HG03439 (cell line): ENCODE data around the gene CARNS1.

Experiments
- ATAC-seq: cut with Tn5 transposase; IDR thresholded peaks from one replicate; pipeline ENCODE4 v1.9.1; 2021; ENCODE audit warnings: mild to moderate bottlenecking, moderate library complexity; ENCODE audit not compliant: unreplicated experiment

The CARNS1 gene

DNA sequence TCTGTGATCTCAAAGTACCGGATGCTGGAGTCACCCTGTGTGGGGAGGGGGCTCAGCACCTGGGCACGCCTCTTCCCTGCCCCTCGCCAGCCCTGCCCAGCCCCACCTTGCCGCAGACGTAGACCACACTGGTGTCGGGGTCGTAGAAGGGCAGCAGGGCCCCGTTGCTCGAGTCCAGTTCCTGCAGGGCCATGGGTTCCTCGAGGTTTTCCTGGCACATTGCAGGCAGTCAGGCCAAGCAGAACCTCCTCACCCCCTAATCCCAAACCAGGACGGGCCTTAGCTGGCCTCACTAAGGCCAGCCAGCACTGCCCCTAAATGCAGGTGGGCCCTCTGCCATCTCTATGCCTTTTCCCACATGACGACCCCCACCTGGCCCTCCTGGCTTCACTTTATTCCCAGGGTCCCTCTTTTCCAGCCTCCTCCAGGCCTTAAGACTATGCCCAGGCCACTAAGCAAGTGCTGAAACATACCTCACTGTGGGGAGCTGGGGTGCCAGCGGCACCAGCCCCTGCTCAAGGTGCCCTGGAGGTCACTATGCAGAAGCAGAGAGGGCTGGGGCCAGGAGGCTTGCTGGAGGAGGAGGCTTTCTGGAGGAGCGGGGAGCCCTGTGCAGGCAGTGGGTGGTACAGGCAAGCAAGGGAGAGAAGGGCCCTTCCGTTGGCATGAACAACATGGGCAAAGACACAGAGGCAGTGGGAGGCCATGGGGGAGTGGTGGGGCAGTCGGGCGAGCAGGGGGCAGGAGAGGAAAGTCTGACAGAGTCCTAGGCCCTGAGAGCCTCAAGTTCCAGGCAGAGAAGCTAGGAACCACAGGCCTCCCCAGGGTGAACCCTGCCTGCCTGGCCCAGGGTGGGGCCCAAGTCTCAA lies 25.0 kb downstream of the CARNS1 start:
- no peak for ATAC-seq

DNA sequence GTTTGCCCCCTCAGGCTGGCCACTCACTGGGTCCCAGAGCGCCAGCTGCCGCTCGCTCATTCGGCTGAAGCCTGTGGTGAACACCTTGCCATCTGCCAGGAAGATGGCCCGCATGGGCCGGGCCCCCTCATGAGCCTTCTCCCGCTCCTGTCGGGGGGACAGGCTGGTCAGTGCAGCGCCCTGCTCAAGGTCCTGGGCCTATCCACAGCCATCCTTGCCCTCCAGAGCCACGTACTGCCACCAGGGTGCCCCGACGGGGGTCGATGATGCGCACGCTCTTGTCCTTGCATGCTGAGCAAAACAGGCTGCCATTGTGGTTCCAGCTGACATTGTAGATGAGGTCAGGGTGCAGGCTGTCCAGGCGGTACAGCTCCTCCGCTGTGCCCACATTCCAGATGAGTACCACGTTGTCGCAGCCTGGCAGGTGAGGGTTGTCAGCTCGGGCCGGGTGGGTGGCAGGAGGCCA lies 25.7 kb downstream of the CARNS1 start:
- no peak for ATAC-seq

DNA sequence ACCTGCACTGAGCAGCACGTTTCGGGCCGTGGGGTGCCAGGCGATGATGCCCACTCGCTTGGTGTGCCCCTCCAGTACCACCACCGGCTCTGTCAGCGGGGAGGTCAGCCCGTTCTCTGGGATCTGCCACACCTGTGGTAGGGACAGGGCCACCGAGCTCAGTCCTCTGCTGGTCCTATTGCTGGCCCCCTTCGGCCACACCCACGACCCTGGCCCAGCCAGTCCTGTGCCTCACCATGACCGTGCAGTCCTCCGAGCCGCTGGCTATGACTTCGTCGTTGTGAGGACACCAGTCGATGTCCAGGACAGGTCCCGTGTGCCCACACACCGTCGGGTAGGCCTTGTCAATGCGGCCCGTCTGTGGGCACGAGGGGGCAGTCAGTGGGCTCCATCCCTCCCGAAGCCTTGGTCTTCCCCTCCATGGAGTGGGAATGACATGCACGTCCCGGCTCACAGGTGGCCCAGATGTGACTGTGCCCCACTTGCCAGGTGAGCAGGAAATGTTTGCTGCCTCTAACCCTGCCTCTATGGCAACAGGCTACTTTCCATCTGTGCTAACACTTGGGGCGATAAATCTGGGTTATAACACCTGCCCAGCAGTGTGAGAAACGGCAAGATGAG lies 26.4 kb downstream of the CARNS1 start:
- ATAC-seq: no peak

DNA sequence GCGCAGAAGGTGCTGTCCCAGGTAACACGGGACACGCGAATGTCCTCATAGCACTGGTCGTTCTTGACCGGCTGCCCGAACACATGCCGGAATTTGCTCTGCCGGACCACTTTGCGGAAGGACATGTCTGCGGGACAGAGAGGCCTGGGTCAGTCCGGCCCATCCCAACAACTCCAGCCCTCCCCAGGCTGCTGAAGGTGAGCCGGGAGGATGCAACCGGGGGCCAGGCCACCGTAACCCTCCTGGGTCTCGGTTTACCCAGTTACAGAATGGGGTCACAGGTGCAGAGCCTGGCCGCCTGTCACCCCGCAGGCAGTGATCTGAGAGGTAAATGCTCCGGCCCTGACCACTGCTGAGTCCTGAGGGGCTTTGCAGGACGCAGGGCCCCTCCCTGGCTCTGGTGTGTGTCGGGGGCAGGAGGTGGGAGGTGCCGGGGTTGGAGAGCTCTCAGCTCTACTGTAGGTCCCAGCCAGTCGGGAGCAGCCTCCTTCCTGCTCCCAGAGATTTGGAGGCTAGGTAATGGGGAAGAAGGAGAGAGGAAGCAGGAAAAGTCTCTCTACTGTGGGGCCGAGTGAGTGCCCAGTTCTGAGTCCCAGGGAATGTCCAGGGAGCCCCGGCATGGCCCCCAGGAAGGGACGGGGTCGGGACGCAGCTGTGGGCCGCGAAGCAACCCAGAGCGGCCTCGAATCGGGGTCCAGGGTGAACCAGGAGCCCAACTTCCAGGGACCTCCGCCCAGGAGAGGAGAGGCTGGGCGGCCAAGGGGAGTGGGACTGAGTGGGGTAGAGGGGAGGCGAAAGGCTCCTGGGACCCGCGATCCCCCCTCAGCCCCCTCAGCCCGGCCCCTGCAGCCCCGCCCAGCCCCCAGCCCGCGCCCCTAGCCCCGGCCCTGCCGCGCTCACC lies 27.3 kb downstream of the CARNS1 start:
- ATAC-seq: no peak

DNA sequence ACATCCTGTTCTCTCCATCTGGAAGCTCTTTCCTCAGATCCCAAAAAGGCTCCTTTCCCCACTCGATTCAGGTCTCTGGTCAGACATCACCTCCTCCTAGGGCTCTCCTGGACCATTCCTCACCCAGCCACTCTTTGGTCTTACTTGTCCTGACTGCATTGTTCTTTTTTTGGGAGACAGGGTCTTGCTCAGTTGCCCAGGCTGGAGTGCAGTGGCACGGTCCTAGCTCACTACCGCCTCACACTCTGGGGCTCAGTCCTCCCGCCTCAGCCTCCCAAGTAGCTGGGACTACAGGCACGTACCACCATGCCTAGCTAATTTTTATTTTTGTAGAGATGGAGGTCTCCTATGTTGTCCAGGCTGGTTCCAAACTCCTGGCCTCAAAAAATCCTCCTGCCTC lies 30.0 kb downstream of the CARNS1 start:
- ATAC-seq: no peak

DNA sequence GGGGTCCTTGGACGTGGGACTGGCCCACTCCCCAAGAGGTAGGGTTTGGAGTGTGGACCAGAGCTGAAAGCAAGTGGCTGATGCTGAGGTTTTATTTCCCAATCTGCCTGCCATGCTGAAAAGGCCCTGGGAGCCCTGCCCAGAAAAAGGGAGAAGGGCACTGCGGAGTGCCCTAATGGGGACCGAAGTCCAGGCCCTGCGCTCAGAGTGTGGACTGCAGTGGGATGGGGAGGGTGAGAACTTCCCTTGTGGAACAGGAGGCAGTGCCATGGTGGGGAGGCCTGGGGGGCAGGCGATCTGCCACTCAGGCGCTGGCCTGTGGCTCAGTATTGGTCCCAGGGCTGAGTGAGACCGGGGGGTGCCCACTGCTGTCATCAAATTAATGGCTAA lies 32.7 kb downstream of the CARNS1 start:
- no peak for ATAC-seq

DNA sequence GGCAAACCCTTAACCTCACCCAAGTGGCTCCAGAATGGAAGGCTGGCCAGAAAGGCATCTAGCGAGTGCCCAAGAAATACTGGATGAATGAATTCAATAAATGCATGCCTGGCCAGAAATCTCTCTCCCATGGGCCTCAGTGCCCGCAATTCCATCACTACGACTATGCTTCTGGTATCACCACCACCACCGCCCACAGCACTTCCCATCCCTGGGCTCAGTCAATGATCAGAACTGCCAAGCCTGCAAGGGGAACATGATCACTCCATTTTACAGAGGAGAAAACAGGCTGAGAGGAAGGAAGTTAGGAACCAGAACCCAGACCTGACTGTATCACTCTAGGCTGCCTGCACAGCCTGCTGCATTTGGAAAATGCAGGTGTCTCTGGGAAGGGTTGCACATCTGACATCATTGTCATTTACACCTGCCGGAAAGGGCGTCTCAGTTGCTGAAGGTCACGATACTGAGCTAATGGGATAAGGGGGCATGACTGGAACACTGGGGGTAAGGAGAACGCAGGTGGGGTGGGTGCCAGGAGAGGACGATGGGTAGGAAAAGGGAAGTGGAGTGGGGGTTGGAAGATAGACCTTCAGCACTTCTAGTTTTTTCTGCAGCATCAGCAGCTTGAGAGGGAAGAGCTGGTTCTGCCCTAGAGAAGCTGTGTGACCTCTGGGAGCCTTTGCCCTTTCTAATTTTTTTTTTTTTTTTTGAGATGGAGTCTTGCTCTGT lies 33.8 kb downstream of the CARNS1 start:
- ATAC-seq: no peak

DNA sequence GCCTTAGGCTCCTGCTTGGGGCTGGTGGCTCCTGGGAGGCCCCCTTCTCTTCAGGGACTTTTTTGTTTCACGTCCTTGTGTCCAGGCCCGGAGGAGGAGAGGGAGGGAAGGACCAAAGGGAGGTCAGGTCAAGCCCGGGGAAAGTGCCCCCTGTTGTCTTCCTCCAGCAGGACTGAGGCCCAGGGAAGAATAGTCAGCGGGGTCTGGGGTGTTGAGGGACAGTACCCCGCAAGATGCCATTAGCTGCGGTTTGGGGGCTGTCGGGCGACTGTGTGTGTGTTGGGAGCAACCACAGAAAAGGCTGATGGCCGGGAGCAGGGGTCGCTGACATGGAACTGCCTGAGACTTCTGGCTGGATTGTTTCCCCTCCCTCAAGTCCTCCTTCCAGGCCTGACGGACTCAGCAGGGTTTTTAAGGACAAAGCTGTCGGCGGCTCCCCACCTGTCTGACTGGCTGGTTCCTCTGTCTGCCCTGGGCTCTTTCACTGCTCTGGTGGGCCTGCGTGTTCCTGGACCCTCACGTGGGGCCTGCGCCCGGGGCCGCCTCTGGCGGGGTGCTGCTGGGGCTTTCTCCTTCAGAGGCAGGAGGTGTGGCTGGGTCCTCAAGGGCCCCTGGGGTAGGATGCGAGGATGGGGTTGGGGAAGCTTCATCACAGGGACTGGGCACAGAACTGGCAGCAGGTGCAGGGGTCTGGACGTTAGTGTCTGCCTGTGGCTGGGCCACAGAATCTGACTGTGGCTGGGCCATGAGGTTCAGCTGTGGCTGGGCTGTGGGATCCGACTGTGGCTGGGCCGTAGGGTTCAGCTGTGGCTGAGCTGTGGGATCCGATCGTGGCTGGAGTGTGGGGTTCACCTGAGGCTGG lies 35.5 kb downstream of the CARNS1 start:
- ATAC-seq: no peak

DNA sequence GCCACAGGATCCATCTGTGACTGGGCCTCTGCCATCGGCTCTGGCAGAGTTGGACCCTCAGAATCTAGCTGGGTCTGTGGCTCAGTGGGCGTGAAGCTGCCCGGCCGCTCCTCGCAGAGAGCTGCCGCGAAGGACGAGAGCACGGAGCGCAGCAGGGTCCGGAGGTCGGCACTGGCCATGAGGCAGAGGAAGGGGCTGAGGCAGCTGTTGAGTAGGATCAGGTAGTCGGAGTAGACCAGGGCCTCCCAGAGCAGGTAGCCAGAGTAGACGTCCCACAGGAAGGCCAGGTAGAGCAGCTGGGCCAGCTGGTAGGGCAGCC lies 36.1 kb downstream of the CARNS1 start:
- ATAC-seq: no peak

DNA sequence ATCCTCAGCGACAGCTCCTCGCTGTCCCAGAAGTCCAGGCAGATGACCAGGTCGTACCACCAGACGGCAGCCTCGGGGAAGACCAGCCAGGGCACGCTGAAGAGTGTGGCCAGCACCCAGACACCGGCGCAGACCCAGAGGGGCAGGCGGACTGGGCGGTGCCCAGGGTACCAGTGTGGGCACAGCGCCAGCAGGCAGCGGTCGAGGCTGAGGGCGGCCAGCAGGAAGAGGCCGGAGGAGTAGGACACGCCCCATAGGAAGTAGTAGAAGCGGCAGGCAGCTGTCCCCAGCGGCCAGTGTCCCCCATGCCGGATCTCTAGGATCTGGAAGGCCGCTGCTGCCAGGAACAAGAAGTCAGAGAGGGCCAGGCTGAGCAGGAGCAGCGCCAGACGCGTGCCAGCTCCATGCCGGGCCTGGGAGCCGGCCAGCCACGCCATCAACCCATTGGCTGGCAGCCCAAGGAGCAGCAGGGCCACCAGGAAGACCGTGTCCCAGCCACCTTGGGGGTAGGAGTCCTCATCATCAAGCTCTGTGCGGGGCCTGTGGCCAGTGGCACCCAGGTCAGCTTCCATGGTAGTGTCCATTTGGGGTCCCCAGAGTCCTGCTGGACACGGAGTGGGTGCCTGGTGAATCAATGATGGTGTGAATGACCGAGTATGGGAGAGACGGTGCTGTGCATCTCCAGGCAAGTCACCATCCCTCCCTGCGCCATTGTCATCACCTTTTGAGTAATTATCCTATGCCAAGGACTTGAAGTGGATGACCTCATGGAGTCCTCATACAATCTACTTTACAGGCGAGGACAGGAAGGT lies 36.9 kb downstream of the CARNS1 start, which contains the start of gene GPR152:
TSS of gene GPR152 (minus strand) at position 589 of the 812 bp plus-strand sequence. CDS start at position 584, 5 bp downstream.
- ATAC-seq: no peak

DNA sequence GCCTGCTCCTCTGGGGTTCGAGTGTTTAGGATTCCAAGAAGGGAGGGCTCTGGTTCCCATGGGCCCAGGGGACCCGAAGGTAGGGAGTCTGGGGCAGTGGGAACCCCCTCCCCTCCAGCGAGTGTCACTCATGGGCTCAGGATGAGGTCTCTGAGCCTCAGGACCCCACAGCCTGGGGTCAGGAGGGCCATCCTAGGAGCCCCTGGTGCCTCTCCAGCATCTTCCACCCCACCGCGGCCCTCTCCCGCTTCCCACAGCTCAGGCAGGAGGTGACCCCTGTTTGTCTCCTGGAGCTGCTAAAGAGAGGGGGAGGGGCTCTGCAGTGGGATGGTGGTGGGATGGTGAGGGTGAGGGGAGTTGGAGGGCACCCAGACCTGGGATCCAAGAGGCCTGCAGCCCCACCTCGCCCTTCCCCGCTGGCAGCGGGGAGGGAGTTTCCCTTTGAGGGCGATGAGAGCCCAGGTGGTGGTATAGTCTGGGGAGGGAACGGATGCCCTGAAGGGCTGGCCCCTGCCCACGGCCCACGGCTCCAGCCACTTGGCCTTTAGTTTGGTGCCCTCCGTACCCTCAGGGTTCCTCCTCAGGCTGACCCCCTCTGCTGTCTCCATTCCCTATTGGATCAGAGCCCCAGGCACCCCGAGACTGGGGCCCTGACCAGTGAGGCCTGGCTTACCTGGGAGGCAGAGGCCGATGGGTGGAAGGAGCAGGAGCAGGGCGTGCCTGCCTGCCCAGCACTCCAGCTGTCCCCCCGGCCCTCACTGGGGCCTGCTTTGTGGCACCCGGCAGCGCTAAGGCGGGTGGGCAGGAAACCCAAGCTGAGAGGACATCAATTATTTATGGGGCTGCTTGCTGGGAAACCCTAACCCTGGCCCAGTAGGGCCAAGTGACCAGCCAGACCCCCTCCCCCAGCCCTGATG lies 38.6 kb downstream of the CARNS1 start:
- ATAC-seq: no peak

DNA sequence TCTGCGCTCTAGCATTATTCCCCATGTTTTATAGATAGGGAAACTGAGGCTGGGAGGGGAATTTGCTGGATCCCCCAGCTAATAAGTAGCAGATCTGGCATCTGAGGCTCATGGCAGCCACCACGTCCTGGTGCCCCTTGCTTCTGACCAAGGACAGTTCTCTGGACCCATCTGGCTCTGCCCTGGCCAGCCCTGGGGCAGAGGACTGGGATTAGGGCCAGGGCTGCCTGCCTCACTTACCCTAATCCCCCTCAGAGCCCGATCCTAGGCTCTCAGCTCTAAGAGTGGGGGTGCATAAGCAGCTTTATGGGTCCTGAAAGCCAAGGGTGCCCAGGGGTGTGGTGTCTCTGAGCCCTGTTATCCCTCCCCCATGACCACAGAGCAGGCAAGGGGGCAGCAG lies 39.6 kb downstream of the CARNS1 start, which contains the start of gene CABP4:
TSS of gene CABP4 (plus strand) at position 301 of the 400 bp plus-strand sequence. CDS start at position 371, 70 bp downstream.
- ATAC-seq: no peak

DNA sequence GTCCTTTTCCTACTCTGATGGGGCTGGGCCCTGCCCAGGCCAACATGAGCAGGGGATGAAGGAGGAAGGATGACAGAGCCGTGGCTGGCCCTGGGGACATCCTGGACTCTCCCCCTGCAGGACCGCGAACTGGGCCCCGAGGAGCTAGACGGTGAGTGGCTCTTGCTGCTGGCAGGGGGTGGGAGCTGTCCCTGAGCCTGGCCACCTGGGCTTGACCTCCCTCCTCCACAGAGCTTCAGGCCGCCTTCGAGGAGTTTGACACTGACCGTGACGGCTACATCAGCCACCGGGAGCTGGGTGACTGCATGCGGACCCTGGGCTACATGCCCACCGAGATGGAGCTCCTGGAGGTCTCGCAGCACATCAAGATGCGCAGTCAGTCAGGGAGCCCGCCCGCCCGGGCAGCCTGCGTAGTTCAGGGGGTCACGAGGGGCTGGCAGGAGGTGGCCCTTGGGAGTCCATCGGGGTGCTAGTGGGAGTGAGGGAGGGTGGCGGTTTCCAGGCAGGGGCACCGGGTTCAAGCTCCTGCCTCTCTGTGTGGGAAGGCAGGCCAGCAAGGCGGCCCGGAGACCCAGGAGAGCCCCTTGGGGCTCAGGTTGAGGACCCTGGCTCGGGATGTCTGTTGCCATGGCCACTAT lies 40.7 kb downstream of the CARNS1 start:
- no peak for ATAC-seq

DNA sequence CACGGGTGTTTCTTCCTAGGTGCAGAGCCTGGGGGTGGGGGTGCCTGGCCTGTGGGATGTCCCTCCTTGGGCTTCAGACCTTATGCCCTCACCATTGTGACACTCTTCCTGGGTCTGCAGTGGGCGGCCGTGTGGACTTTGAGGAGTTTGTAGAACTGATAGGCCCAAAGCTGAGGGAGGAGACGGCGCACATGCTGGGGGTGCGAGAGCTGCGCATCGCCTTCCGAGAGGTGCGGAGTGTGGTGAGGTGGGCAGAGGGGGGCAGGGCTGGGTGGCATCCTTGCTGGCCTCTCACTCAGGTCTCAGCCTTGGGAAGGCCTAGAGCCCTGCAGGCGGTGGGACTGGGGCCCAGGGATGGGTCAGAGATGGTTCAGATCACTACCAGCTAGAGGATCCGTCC lies 42.0 kb downstream of the CARNS1 start:
- ATAC-seq: no peak

DNA sequence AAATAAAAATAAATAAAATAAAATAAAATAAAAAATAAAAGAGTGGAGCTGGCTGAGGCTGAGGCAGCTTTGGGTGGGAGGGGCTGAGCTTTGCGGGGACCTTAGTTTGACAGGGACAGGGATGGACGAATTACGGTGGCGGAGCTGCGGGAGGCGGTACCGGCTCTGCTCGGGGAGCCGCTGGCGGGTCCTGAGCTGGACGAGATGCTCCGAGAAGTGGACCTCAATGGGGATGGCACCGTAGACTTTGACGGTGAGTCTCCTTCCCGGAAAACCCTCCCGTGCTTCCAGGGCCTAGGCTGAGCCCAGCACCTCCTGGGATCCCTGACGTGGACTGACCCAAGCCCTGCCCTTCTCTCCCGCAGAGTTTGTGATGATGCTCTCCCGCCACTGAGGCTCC lies 42.8 kb downstream of the CARNS1 start:
- ATAC-seq: no peak

DNA sequence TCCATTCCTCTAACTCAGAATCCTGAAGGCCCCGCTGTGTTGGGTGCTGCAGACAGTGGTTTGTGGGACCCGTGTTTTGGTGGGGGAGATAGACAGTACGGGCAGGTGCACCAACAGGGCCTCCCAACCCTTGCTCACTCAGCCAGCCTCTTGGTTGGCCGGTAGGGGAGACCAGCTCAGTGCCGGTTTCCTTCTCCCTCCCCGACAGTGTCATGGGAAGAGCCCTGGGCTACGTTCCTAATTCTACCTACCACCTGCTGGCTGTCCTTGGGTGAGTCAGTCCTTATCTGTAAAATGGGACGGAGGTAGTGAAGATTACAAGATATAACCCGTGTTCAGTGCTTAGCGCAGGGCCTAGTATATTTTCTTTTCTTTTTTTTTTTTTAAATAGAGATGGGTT lies 47.7 kb downstream of the CARNS1 start:
- no peak for ATAC-seq

DNA sequence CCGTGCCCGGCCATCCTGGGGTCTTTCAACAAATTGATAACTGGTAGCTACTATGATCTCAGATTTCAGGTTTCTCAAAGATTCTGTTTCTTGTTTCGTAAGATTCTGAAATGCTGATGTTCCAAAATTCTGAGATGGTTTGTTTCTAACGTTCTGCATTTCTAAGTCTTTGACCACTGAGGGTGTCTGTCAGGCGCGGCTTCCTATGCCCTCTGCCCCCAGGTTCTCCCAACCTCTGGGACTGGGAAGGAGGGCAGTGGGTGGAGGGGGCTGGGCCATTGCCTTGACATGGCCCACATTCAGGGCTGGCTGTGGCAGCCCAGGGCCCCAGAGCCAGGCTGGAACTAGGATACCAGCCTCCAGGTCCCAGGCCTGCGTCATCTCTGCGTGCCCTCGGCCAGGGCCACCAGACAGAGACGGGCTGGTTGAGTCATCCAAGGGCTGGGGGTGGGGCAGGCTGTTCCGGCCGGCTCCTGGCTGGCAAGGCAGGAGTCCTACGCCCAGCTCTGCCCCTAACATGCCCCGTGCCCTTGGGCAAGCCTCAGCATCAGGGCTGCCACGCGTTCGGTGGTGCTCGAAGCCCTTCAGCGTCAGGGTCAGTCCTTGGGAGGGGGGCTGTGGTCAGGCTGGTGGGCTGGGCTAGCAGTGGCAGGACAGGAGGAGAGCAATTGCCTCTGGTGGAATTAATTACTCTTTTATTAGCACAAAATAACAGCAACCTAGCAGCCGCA lies 48.4 kb downstream of the CARNS1 start:
- no peak for ATAC-seq
